ENCODE results near the gene MAMLD1.

Gene MAMLD1

GRCh38 chrX:150405576-150405975 lies 42.5 kb downstream of the MAMLD1 start:
- H3K27me3 ChIP-seq (ENCODE audit: control insufficient read depth, insufficient read depth, low read length): peaks cover 8% of the 10 kb centered on the region; the same call in 1 of the 2 replicates
- H3K27ac ChIP-seq (ENCODE audit: low read depth, low read length): no peak overlapping the region
- no peak overlapping the region for H3K9ac ChIP-seq (ENCODE audit: low read length)
- H3K36me3 ChIP-seq (ENCODE audit: control insufficient read depth, insufficient read depth, low read length): no peaks in the 10 kb centered on the region
- no peak overlapping the region for H3K4me3 ChIP-seq (ENCODE audit: low read depth, low read length)
- no peaks in the 10 kb centered on the region for H3K4me1 ChIP-seq (ENCODE audit: control insufficient read depth, insufficient read depth, low read length)
- no peaks in the 10 kb centered on the region for H3K9me3 ChIP-seq (ENCODE audit: control insufficient read depth, insufficient read depth, low read depth, low read length)

GRCh38 chrX:150406596-150406995 lies 43.5 kb downstream of the MAMLD1 start:
- Histone ChIP-seq H3K9me3 (ENCODE audit: control insufficient read depth, insufficient read depth, low read depth, low read length) (no peaks in the 10 kb centered on the region), H3K4me3 (ENCODE audit: low read depth, low read length) (no peak overlapping the region), H3K4me1 (ENCODE audit: control insufficient read depth, insufficient read depth, low read length) (no peaks in the 10 kb centered on the region), H3K36me3 (ENCODE audit: control insufficient read depth, insufficient read depth, low read length) (no peaks in the 10 kb centered on the region), H3K27me3 (ENCODE audit: control insufficient read depth, insufficient read depth, low read length) (peaks cover 8% of the 10 kb centered on the region; the same call in 1 of the 2 replicates), H3K9ac (ENCODE audit: low read length) (no peak overlapping the region), H3K27ac (ENCODE audit: low read depth, low read length) (no peak overlapping the region)

- H3K9ac ChIP-seq (ENCODE audit: low read length): no peak overlapping the region
- no peaks in the 10 kb centered on the region for H3K9me3 ChIP-seq (ENCODE audit: control insufficient read depth, insufficient read depth, low read depth, low read length)
- H3K27ac ChIP-seq (ENCODE audit: low read depth, low read length): no peak overlapping the region
- H3K4me1 ChIP-seq (ENCODE audit: control insufficient read depth, insufficient read depth, low read length): no peaks in the 10 kb centered on the region
- H3K27me3 ChIP-seq (ENCODE audit: control insufficient read depth, insufficient read depth, low read length): peaks cover 12% of the 10 kb centered on the region; the same call in 1 of the 2 replicates
- no peaks in the 10 kb centered on the region for H3K36me3 ChIP-seq (ENCODE audit: control insufficient read depth, insufficient read depth, low read length)
- H3K4me3 ChIP-seq (ENCODE audit: low read depth, low read length): no peak overlapping the region
Measured at GRCh38 chrX:150408007-150408406, 44.9 kb downstream of the MAMLD1 start.

- H3K36me3 ChIP-seq (ENCODE audit: control insufficient read depth, insufficient read depth, low read length): no peaks in the 10 kb centered on the region
- no peak overlapping the region for H3K4me3 ChIP-seq (ENCODE audit: low read depth, low read length)
- no peak overlapping the region for H3K9ac ChIP-seq (ENCODE audit: low read length)
- H3K27ac ChIP-seq (ENCODE audit: low read depth, low read length): no peak overlapping the region
- peaks cover 5% of the 10 kb centered on the region; the same call in 1 of the 2 replicates for H3K4me1 ChIP-seq (ENCODE audit: control insufficient read depth, insufficient read depth, low read length)
- no peaks in the 10 kb centered on the region for H3K9me3 ChIP-seq (ENCODE audit: control insufficient read depth, insufficient read depth, low read depth, low read length)
- peaks cover 8% of the 10 kb centered on the region; the same call in 1 of the 2 replicates for H3K27me3 ChIP-seq (ENCODE audit: control insufficient read depth, insufficient read depth, low read length)
Measured at GRCh38 chrX:150408561-150408960, 45.4 kb downstream of the MAMLD1 start.

GRCh38 chrX:150409486-150409885 lies 46.4 kb downstream of the MAMLD1 start:
- H3K4me3 ChIP-seq (ENCODE audit: low read depth, low read length): no peak overlapping the region
- H3K27me3 ChIP-seq (ENCODE audit: control insufficient read depth, insufficient read depth, low read length): peaks cover 7% of the 10 kb centered on the region; the same call in 1 of the 2 replicates
- no peaks in the 10 kb centered on the region for H3K36me3 ChIP-seq (ENCODE audit: control insufficient read depth, insufficient read depth, low read length)
- H3K9ac ChIP-seq (ENCODE audit: low read length): no peak overlapping the region
- no peaks in the 10 kb centered on the region for H3K9me3 ChIP-seq (ENCODE audit: control insufficient read depth, insufficient read depth, low read depth, low read length)
- H3K27ac ChIP-seq (ENCODE audit: low read depth, low read length): no peak overlapping the region
- peaks cover 6% of the 10 kb centered on the region; the same call in 1 of the 2 replicates for H3K4me1 ChIP-seq (ENCODE audit: control insufficient read depth, insufficient read depth, low read length)

GRCh38 chrX:150409964-150410363 lies 46.8 kb downstream of the MAMLD1 start:
- Histone ChIP-seq H3K4me1 (ENCODE audit: control insufficient read depth, insufficient read depth, low read length) (peaks cover 6% of the 10 kb centered on the region; the same call in 1 of the 2 replicates), H3K9me3 (ENCODE audit: control insufficient read depth, insufficient read depth, low read depth, low read length) (no peaks in the 10 kb centered on the region), H3K27me3 (ENCODE audit: control insufficient read depth, insufficient read depth, low read length) (peaks cover 7% of the 10 kb centered on the region; the same call in 1 of the 2 replicates), H3K4me3 (ENCODE audit: low read depth, low read length) (no peak overlapping the region), H3K36me3 (ENCODE audit: control insufficient read depth, insufficient read depth, low read length) (no peaks in the 10 kb centered on the region), H3K27ac (ENCODE audit: low read depth, low read length) (no peak overlapping the region), H3K9ac (ENCODE audit: low read length) (no peak overlapping the region)

- no peak overlapping the region for H3K4me3 ChIP-seq (ENCODE audit: low read depth, low read length)
- H3K4me1 ChIP-seq (ENCODE audit: control insufficient read depth, insufficient read depth, low read length): peaks cover 6% of the 10 kb centered on the region; the same call in 1 of the 2 replicates
- no peaks in the 10 kb centered on the region for H3K36me3 ChIP-seq (ENCODE audit: control insufficient read depth, insufficient read depth, low read length)
- H3K27ac ChIP-seq (ENCODE audit: low read depth, low read length): no peak overlapping the region
- H3K9ac ChIP-seq (ENCODE audit: low read length): no peak overlapping the region
- no peaks in the 10 kb centered on the region for H3K9me3 ChIP-seq (ENCODE audit: control insufficient read depth, insufficient read depth, low read depth, low read length)
- H3K27me3 ChIP-seq (ENCODE audit: control insufficient read depth, insufficient read depth, low read length): peaks cover 4% of the 10 kb centered on the region; the same call in 1 of the 2 replicates
Measured at GRCh38 chrX:150410513-150410912, 47.4 kb downstream of the MAMLD1 start.

GRCh38 chrX:150411656-150412055 lies 48.5 kb downstream of the MAMLD1 start:
- H3K27ac ChIP-seq (ENCODE audit: low read depth, low read length): no peak overlapping the region

GRCh38 chrX:150414228-150414627 lies 51.1 kb downstream of the MAMLD1 start:
- Histone ChIP-seq H3K4me3 (ENCODE audit: low read depth, low read length) (no peak overlapping the region), H3K27ac (ENCODE audit: low read depth, low read length) (no peak overlapping the region), H3K9ac (ENCODE audit: low read length) (no peak overlapping the region), H3K9me3 (ENCODE audit: control insufficient read depth, insufficient read depth, low read depth, low read length) (no peaks in the 10 kb centered on the region), H3K36me3 (ENCODE audit: control insufficient read depth, insufficient read depth, low read length) (no peaks in the 10 kb centered on the region), H3K27me3 (ENCODE audit: control insufficient read depth, insufficient read depth, low read length) (peaks cover 4% of the 10 kb centered on the region; the same call in 1 of the 2 replicates), H3K4me1 (ENCODE audit: control insufficient read depth, insufficient read depth, low read length) (peaks cover 6% of the 10 kb centered on the region; the same call in 1 of the 2 replicates)

More at GRCh38 chrX:150411656-150412055, 48.5 kb downstream of the MAMLD1 start:
- H3K4me3 ChIP-seq (ENCODE audit: low read depth, low read length): no peak overlapping the region
- H3K36me3 ChIP-seq (ENCODE audit: control insufficient read depth, insufficient read depth, low read length): no peaks in the 10 kb centered on the region
- no peak overlapping the region for H3K9ac ChIP-seq (ENCODE audit: low read length)
- H3K9me3 ChIP-seq (ENCODE audit: control insufficient read depth, insufficient read depth, low read depth, low read length): no peaks in the 10 kb centered on the region
- peaks cover 6% of the 10 kb centered on the region; the same call in 1 of the 2 replicates for H3K4me1 ChIP-seq (ENCODE audit: control insufficient read depth, insufficient read depth, low read length)
- peaks cover 4% of the 10 kb centered on the region; the same call in 1 of the 2 replicates for H3K27me3 ChIP-seq (ENCODE audit: control insufficient read depth, insufficient read depth, low read length)

- Histone ChIP-seq H3K36me3 (ENCODE audit: control insufficient read depth, insufficient read depth, low read length) (no peaks in the 10 kb centered on the region), H3K9me3 (ENCODE audit: control insufficient read depth, insufficient read depth, low read depth, low read length) (no peaks in the 10 kb centered on the region), H3K9ac (ENCODE audit: low read length) (no peak overlapping the region), H3K27ac (ENCODE audit: low read depth, low read length) (no peak overlapping the region), H3K4me1 (ENCODE audit: control insufficient read depth, insufficient read depth, low read length) (peaks cover 8% of the 10 kb centered on the region; the same call in 1 of the 2 replicates), H3K27me3 (ENCODE audit: control insufficient read depth, insufficient read depth, low read length) (peaks cover 4% of the 10 kb centered on the region; the same call in 1 of the 2 replicates), H3K4me3 (ENCODE audit: low read depth, low read length) (no peak overlapping the region)
Measured at GRCh38 chrX:150416469-150416868, 53.4 kb downstream of the MAMLD1 start.

- no peaks in the 10 kb centered on the region for H3K27me3 ChIP-seq (ENCODE audit: control insufficient read depth, insufficient read depth, low read length)
- peak overlapping the region; percentile 68; the same call in 1 of the 2 replicates for H3K4me3 ChIP-seq (ENCODE audit: low read depth, low read length)
- no peaks in the 10 kb centered on the region for H3K36me3 ChIP-seq (ENCODE audit: control insufficient read depth, insufficient read depth, low read length)
- H3K4me1 ChIP-seq (ENCODE audit: control insufficient read depth, insufficient read depth, low read length): peaks cover 6% of the 10 kb centered on the region; the same call in 1 of the 2 replicates
- H3K9ac ChIP-seq (ENCODE audit: low read length): no peak overlapping the region
- no peak overlapping the region for H3K27ac ChIP-seq (ENCODE audit: low read depth, low read length)
- no peaks in the 10 kb centered on the region for H3K9me3 ChIP-seq (ENCODE audit: control insufficient read depth, insufficient read depth, low read depth, low read length)
Measured at GRCh38 chrX:150421816-150422215, 58.7 kb downstream of the MAMLD1 start.

Measured in HUES6 (cell line).